Right kidney (tissue), 1 donor: ENCODE results near the gene FLVCR1.

Experiments
- DNase-seq: peaks from one replicate; pipeline ENCODE4 v3.0.0-alpha.2; 2016

FLVCR1 gene

DNA sequence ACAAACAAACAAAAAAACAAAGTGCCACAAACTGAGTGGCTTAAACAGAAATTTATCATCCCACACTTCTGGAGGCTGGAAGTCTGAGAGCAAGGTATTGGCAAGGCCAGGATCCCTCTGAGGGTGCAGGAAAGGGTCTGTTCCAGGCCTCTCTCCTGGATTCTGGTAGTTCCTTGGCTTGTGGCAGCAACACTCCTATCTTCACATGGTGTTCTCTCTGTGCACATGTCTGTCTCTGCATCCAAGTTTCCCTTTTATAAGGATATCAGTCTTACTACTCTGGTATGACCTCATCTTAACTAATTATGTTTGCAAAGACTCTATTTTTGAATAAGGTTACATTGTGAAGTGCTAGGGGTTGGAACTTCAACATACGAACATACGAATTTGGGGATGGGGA lies 87.0 kb downstream of the FLVCR1 start:
- DNase-seq, result no peak

DNA sequence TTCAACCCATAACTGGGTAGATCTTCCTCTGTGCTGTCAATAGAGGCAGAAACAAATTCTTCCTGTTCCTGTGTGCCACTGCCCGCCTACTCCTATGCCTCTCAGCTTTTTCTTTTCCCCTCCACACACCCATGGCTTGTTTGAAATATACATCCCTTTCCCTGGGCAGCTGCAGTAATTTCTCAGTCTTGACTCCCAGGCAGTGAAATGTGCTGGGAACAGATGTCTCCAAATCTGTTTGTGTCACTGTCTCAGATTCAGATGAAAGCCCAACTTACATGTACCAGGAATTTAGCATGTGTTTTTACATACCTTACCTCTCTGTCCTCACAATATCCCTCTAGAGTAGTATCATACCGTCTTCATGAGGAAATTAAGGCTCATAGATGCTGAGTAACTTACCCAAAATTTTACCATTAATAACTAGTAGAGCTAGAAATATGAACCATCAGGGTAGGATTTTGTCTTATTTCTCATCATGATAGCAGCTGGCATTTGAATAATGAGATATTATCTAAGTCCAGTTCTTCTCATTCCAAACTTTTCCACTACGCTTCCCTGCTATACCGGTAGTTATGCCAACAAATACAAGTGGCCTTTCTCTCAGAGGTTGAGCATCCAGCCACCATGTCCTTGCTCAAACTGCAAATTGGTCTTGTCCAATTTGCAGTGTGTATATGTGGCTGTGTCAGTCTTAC lies 87.5 kb downstream of the FLVCR1 start:
- no peak for DNase-seq

DNA sequence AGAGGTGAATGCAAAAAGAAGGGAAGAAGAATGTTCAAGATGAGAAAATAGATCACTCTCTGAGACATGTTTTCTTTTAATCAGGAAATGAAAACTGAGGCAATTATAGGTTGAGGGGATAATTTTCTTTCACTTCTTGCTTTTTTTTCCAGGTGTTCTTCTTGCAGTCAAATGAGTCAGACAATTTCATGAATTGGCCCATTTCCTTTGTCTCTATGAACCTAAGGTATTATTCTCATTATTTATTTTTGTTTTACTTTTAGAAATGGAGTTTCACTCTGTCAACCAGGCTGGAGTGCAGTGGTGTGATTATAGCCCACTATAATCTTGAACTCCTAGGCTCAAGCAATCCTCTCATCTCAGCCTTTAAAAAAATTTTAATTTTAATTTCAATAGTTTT lies 88.8 kb downstream of the FLVCR1 start:
- no peak for DNase-seq
